GM21737 (cell line): Measurements from ENCODE around the gene PC.

Experiments
- ATAC-seq: cut with Tn5 transposase; IDR thresholded peaks from one replicate; pipeline ENCODE4 v1.9.1; 2021; ENCODE audit warnings: mild to moderate bottlenecking, moderate library complexity; ENCODE audit not compliant: unreplicated experiment

PC gene

GRCh38 chr11:66857234-66857926, 100.8 kb downstream of the PC start:
- no peak for ATAC-seq

DNA sequence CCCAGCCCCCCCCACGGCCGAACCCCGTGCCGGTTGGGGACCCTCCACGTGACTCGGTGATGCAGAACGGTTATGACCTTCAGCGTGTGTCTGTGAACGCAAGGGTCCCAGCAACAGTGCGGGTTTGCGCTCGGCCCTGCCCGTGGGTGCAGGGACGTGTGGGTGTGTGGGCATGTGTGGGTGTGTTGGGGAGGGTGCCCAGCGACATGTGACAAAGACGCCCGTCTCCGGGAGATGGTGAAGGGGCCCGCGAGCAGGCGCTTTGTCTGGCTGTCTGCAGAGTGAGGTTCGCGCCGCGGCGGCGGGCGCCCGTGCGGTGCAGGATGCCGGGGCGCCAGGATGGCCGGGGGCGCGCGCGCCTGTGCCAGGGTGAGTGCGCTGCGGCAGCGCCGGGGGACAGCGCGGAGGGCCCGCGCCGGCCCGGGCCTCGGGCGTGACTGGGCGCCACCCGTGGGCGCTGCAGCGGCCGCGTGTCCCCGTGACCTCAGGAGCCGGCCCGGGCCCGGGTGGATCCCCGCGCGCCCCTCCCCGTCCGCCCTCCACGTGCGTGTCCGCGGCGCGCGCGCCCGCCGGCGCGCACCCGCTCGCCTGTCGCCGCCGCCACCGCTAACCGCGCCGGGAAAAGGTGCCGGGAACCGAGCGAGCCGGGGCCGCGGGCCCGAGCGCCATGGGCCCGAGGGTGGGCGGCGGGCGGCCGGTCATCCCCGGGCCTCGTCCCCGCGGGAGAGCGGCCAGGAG, 101.5 kb downstream of the PC start, which contains the start of gene LRFN4:
LRFN4 (plus strand) TSS at position 569 of the 738 bp plus-strand sequence. CDS start 681 bp downstream, outside the sequence.
- ATAC-seq, result peak; percentile 20

DNA sequence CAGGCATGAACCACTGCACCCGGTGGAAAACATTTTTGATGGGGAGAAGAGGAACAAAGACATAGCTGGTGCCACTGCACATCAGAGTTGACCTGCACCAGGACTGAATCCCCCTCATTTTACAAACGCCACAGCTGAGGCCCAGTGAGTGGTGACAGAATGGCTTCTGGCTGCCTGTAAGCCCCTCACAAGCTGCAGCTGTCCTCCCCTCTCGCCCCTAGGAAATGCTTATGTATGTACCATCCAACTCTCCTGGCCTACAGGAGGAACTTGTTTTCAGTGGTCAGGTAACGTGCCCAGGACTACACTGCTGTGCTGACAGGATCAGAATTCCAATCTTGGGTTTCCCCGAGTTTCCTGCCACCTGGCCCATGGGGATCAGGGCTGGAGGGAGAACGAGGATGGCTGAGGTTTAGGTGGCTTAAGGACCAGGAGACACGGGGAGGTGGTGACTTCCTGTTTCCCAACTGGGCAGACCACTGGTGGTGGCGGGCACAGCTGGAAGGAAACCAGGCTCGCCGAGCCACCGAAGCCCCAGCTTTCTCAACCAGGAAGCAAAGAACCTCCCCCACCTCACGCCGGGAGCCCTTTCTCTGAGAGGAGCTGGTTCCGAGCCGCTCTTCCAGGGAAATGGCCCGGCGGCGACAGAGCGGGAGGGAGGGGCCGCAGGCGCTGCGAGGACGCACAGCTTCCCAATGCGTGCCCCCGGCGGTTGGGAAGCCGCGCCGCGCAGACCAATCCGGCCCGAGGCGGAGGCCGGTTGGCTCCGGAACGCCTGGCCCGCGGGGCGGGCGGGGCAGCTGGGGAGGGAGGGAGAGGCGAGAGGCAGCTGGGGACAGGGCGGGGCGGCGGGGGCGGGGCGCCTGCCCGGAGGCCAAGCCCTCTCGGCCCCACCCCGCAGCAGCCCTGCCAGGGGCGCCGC, 102.3 kb downstream of the PC start:
- ATAC-seq, result peak; percentile 69

- no peak for ATAC-seq
Measured at GRCh38 chr11:66854729-66855211, 103.4 kb downstream of the PC start.

DNA sequence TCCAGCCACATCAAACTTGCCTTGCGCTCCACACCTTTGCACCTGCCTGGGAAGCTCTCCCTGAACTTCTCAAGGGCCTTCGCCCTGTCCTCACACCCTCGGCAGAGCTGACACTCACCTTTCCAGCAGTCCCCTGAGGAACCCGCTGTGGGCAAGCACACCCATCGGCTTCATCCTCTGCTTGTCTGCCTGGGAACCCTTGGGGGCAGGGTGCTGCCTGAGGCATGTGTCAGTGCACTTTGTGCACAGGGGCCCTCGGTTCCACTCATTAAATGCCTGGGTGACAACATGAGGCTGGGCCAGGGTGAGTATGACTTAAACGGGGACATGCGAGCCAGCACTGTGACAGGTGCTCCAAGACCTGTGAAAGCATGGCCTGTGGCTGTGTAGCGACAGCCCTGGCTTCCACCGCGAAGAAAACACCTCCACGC, 103.9 kb downstream of the PC start:
- no peak for ATAC-seq

- ATAC-seq, result no peak
Measured at GRCh38 chr11:66853242-66854229, 104.6 kb downstream of the PC start.

DNA sequence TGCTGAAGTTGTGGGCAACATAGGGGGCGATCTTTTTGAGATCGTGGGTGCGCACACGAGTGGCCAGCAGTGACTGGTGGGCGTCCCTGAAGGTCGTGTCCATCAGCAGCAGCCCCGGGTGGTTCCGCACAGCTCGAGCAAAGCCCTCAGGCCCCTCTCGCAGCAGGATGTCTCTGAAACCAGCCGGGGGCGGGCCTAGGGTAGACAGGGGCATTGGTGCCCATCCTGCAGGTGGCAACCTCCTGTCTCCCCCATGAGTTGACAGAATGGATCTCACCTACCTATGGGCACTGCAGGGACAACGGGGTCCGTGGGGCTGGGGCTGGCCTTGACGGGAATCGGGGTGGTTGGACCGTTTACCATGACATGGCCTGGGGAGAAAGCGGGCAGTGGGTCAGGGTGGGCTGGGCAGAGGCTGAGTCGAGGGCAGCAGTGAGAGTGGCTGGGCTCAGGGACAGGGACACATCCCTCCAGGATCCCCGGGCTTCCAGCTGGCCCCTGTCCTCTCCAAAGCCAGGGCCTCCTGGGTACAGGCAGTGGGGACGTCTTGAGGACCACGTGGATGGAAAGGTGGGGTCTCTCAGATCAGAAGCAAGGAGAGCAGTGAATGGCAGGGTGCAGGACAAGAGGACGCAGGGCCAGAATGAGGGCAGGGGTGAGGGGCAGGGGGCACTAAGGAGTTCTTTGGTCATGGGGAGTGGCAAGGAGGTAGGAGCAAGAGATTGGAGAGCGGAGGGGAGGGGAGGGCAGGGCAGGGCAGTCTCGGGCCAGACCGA, 105.5 kb downstream of the PC start:
- ATAC-seq, result no peak

DNA sequence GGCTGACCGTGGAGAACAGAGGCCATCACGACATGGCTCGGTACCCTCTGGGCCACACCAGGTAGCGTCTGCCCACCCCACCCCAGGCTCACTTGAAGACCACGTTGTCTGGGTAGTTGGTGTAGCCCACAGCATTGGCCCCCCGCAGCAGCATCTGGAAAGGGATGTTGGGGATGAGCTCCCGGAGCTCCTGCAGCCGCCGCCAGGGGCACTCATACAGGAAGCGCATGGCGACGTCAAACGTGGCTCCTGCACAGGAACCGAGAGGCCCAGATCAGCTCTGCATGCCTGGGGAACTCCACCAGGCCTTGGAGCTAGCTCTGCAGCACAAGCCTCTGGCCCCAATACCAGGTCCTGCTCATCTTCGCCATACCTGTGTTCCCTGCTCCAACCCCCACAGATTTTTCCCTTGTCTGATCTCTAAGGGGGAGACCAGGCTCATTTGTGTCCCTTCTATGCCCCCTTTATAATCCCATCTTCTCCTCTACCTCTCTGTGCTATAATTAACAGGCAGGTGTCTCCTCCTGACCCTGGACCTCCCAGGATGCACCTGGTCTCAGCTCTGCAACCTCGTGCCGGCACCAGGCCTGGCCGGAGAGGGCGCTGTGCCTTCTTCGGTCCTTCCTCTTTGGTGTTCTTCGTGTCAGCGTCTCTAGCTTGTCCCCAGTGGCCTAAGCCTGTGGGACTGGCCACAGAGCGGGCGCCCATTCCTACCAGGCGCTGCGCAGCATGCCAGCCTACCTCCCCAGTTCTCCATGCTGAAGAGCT, 106.3 kb downstream of the PC start:
- no peak for ATAC-seq

GRCh38 chr11:66851239-66851596, 107.0 kb downstream of the PC start:
- ATAC-seq, result no peak

GRCh38 chr11:66850588-66851238, 107.5 kb downstream of the PC start:
- no peak for ATAC-seq

- no peak for ATAC-seq
Measured at GRCh38 chr11:66850235-66850587, 108.0 kb downstream of the PC start.

- no peak for ATAC-seq
Measured at GRCh38 chr11:66849501-66850234, 108.5 kb downstream of the PC start.

DNA sequence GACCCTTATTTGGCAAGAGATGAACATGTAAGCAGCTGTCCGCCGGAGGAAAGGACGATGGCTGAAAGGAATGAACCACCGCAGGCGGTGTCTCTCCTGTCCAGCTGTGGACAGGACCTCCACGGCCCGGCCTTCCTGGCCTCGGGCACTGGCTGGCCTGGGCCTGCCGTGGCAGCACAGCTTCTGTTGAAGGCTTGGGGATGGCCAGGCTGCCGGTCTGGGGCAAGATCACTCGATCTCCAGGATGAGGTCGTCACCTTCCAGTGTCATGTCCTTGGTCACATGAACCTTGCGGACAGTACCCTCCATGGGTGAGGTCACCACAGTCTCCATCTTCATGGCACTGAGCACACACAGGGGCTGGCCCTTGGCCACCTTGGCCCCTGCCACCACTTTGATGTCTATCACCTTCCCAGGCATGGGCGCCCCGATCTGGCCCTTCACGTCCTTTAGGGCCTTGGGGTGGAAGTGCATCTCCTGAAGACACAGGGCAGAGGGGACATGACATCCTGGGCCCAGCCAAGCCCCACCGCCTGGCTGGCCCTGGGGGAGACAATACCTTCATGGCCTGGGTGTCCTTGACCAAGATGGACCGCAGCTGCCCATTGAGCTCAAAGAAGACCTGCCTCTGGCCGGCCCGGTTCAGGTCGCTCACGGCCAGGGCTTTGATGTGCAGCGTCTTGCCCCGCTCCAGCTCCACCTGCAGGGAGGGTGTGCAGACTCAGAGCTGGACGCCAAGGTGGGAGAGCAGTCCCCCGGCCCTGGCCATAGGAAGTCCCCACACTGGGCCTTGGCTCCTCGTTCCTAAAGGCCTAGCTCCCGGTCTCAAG, 109.3 kb downstream of the PC start:
- ATAC-seq, result no peak

GRCh38 chr11:66847461-66848232, 110.5 kb downstream of the PC start:
- no peak for ATAC-seq

- ATAC-seq, result no peak
Measured at GRCh38 chr11:66846671-66847091, 111.5 kb downstream of the PC start.

- ATAC-seq, result no peak
Measured at GRCh38 chr11:66845876-66846212, 112.3 kb downstream of the PC start.
